Ovary (tissue), 9 donors: Measurements from ENCODE around the gene PLCB2. TPM values are rescaled to one million over a fixed set of nuclear protein-coding genes. Genes with fewer than 3 reads are reported as not detected.

Experiments
- DNase-seq, 5 donors: peaks; one replicate each; pipeline ENCODE4 v3.0.0-alpha.2; 2019 to 2020
- H3K27ac ChIP-seq, 2 donors: fragments of 200-600 bp; one replicate each; pipeline versions ENCODE4 v1.5.1 to v1.8.0; 2019 to 2022
- H3K27me3 ChIP-seq: fragments of 200-600 bp; one replicate; pipeline ENCODE4 v1.8.0; 2022
- H3K36me3 ChIP-seq: fragments of 200-600 bp; sonication (generic); one replicate; pipeline ENCODE4 v1.5.1; 2019
- H3K4me1 ChIP-seq: one replicate; pipeline ENCODE4 v1.8.1; 2013; ENCODE audit warnings: mild to moderate bottlenecking, moderate library complexity; ENCODE audit not compliant: insufficient read depth
- H3K4me3 ChIP-seq: fragments of 200-600 bp; sonication (generic); one replicate; pipeline ENCODE4 v1.5.1; 2017
- H3K9me3 ChIP-seq, 2 donors: fragments of 200-600 bp in 1 of 2; sonication (generic) in 1 of 2; one replicate each; pipeline versions ENCODE4 v1.5.1 to v1.8.1; 2013 to 2019; ENCODE audit warnings: mild to moderate bottlenecking in 1 of 2, moderate library complexity in 1 of 2
- EP300 ChIP-seq: sonication (generic); formaldehyde crosslinking; IDR thresholded peaks from one replicate; pipeline ENCODE4 v1.6.1; 2017; ENCODE audit warnings: antibody characterized with exemption
- POLR2A ChIP-seq: fragments of 450-650 bp; IDR thresholded peaks from one replicate; pipeline ENCODE4 v1.6.1; 2017; ENCODE audit warnings: antibody characterized with exemption, mild to moderate bottlenecking, moderate library complexity
- WGBS, 3 donors: extraction: QIAGEN DNeasy Blood & Tissue Kit in 1 of 3; methylation state at CpG; one replicate each; pipeline versions ENCODE4 v1.1.5 to v1.1.7; 2013 to 2017; 5-methylcytosine and 5-hydroxymethylcytosine counted together
- intact Hi-C, 4 donors: fragments of 100-400 bp; cut with DNase I; formaldehyde crosslinking; loops; one replicate each; pipeline versions ENCODE4 v1.11.0 to v1.15.1; 2022 to 2023
- polyA plus RNA-seq, 2 donors: library from polyadenylated mRNA; stranded (reverse); fragments of 200-250 nt in 1 of 2; fragments of 350-450 nt in 1 of 2; fragmentation: Illumina TruSeq in 1 of 2; extraction: RNeasy Lipid Tissue Mini Kit (QIAGEN cat#74804) in 1 of 2; gene quantifications; one replicate each; pipeline ENCODE4 v1.2.3, GENCODE V29; 2013 to 2014
- total RNA-seq, 7 donors: library from RNA; depleted of rRNA in 2 of 7; stranded (reverse); fragments of >200 nt in 2 of 7; fragmentation: NEBNext Ultra II Directional in 3 of 7; extraction: Animal tissue kit (Norgen Biotek cat#: 25700) in 3 of 7; gene quantifications; one replicate each; pipeline versions ENCODE4 v1.1.0 to v1.2.4, GENCODE V29; 2016 to 2023
- TF ChIP-seq, protein P1 (sequence below), 3 donors: fragments of 450-650 bp in 2 of 3; fragments of 200-600 bp in 1 of 3; IDR thresholded peaks; one replicate each; pipeline versions ENCODE4 v1.5.1 to v1.8.0; 2016 to 2022; ENCODE audit warnings: antibody characterized with exemption in 3 of 3, mild to moderate bottlenecking in 1 of 3
- donor health status: DM: no; HTN: no; CAD: no; lungs with moderate emphysema.
- donor health status: DM: no; HTN: no; CAD: no.
- donor health status: Bipolar disorder and iron deficiency.
- donor health status: DM: yes; HTN: yes; CAD: no.
- donor health status: DM: no; HTN: no; CAD: no.
- donor health status: DM: yes; HTN: yes; CAD: no.

Gene PLCB2
- total and polyA plus RNA-seq, 9 donors, result 1.9 to 13.9 (median 6.0) TPM

DNA sequence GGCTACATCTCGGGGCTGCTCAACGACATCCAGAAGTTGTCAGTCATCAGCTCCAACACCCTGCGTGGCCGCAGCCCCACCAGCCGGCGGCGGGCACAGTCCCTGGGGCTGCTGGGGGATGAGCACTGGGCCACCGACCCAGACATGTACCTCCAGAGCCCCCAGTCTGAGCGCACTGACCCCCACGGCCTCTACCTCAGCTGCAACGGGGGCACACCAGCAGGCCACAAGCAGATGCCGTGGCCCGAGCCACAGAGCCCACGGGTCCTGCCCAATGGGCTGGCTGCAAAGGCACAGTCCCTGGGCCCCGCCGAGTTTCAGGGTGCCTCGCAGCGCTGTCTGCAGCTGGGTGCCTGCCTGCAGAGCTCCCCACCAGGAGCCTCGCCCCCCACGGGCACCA lies 41.9 kb downstream of the PLCB2 start:
- WGBS, 3 donors, result 89 to 96% (median 96%) methylated on average over 16 to 20 of the region's 20 CpGs
- H3K27me3 ChIP-seq, result no peaks in the 10 kb centered on the region

DNA sequence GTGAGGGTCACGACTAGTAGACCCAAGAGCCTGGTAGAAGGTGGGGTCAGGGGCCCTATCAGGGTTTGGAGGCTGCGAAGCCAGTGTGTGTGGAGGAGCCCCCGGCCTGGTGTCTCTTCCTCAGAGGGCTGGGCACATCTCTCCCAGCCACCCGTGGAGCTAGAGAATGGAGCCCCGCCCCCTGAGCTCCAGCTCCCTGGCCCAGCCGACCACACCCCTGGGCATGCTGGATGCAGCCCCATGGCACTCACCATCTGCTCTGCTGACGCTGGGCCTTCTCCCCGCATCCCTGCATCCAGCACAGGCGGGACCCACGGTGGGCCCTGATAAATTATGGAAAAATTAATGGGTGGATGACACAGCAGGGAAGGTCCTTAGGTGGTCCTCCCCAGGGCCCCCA lies 42.4 kb downstream of the PLCB2 start:
- WGBS, 3 donors, result 87 to 88% (median 87%) methylated on average over 10 of the region's 10 CpGs
- Histone ChIP-seq H3K4me3 (no peak overlapping the region), H3K4me1 (peaks cover 11% of the 10 kb centered on the region), H3K9me3 (no peaks in the 10 kb centered on the region), H3K36me3 (no peaks in the 10 kb centered on the region), H3K27ac (peak overlapping the region in 1 of 2 donors; percentile 53), H3K27me3 (no peaks in the 10 kb centered on the region)
- TF ChIP-seq POLR2A (no peak), EP300 (no peak)
- intact Hi-C loops, result no loop called here
- DNase-seq, result no peak

More for the DNA sequence above, 41.9 kb downstream of the PLCB2 start:
- Histone ChIP-seq H3K27ac (peak overlapping the region in 1 of 2 donors; percentile 53), H3K4me1 (peaks cover 11% of the 10 kb centered on the region), H3K4me3 (no peak overlapping the region), H3K9me3 (no peaks in the 10 kb centered on the region), H3K36me3 (no peaks in the 10 kb centered on the region)
- no peak for DNase-seq
- intact Hi-C loops, result no loop called here
- TF ChIP-seq POLR2A, result no peak
- TF ChIP-seq, protein P1, sequence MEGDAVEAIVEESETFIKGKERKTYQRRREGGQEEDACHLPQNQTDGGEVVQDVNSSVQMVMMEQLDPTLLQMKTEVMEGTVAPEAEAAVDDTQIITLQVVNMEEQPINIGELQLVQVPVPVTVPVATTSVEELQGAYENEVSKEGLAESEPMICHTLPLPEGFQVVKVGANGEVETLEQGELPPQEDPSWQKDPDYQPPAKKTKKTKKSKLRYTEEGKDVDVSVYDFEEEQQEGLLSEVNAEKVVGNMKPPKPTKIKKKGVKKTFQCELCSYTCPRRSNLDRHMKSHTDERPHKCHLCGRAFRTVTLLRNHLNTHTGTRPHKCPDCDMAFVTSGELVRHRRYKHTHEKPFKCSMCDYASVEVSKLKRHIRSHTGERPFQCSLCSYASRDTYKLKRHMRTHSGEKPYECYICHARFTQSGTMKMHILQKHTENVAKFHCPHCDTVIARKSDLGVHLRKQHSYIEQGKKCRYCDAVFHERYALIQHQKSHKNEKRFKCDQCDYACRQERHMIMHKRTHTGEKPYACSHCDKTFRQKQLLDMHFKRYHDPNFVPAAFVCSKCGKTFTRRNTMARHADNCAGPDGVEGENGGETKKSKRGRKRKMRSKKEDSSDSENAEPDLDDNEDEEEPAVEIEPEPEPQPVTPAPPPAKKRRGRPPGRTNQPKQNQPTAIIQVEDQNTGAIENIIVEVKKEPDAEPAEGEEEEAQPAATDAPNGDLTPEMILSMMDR (IDR thresholded peaks at IDR 0.05), result no peak
- TF ChIP-seq EP300, result no peak

DNA sequence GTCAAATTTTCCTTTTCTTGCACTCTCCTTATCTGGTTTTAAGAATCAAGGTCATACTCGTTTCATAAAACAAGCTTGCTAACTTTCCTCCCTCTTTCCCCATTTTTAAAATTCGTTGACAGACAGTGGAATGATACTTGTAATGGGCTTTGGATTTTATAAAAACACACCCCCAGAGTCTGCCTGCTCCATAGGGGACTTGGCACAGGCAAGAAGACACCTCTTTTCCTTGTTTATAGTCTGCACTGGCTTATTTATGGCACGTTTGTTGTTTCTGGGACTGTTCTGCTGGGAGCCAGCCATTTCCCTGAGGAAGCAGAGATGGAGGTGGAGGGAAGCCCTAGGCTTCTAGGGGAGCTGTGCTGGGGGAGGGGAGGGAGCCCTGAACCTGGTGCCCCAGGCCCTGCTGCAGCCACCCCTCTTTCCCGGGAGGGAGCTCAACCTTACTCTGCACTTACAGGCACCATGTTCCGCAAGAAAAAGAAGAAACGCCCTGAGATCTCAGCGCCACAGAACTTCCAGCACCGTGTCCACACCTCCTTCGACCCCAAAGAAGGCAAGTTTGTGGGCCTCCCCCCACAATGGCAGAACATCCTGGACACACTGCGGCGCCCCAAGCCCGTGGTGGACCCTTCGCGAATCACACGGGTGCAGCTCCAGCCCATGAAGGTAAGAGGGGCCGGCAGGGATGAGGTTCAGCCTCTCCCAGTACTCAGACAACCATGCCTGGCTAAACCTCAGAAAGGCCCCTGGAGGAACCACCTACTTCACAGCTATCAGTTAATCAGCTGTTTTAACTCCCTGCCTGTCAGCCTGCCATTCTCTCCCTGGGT lies 43.2 kb downstream of the PLCB2 start:
- H3K4me3 ChIP-seq, result no peak overlapping the region
- no peak for DNase-seq
- TF ChIP-seq, protein P1 (IDR thresholded peaks at IDR 0.05), result no peak
- TF ChIP-seq EP300, result no peak
- TF ChIP-seq POLR2A, result no peak
- 61 to 70% (median 67%) methylated on average over 16 of the region's 16 CpGs for WGBS, 3 donors
- H3K4me1 ChIP-seq, result peaks cover 11% of the 10 kb centered on the region
- no peaks in the 10 kb centered on the region for H3K27me3 ChIP-seq
- H3K9me3 ChIP-seq, result no peaks in the 10 kb centered on the region
- intact Hi-C loops, result no loop called here
- no peaks in the 10 kb centered on the region for H3K36me3 ChIP-seq
- peak overlapping the region; percentile 48 to 53 for H3K27ac ChIP-seq

GRCh38 chr15:40263024-40263754 lies 44.5 kb downstream of the PLCB2 start:
- intact Hi-C loops, result no loop called here
- Histone ChIP-seq H3K36me3 (no peaks in the 10 kb centered on the region), H3K27ac (peak overlapping the region in 1 of 2 donors; percentile 53), H3K27me3 (no peaks in the 10 kb centered on the region), H3K4me3 (no peak overlapping the region), H3K4me1 (peaks cover 11% of the 10 kb centered on the region), H3K9me3 (no peaks in the 10 kb centered on the region)
- TF ChIP-seq, protein P1 (IDR thresholded peaks at IDR 0.05), result no peak
- no peak for TF ChIP-seq POLR2A
- WGBS, 3 donors, result 36 to 84% (median 80%) methylated on average over 12 of the region's 12 CpGs
- DNase-seq, result peak in 1 of 5 donors; percentile 20
